K562 (cell line): ENCODE data around the gene PRKAG1. TPM values are rescaled to one million over a fixed set of nuclear protein-coding genes. Genes with fewer than 3 reads are reported as not detected.

Experiments
- BCOR ChIP-seq: fragments of 450-650 bp; IDR thresholded peaks from 2 replicates; pipeline ENCODE4 v1.6.1; 2016
- HDGF ChIP-seq: fragments of 450-650 bp; IDR thresholded peaks from 2 replicates; pipeline ENCODE4 v1.6.1; 2016
- HLTF ChIP-seq: fragments of 450-650 bp; IDR thresholded peaks from 2 replicates; pipeline ENCODE4 v1.6.1; 2016
- ID3 ChIP-seq, 2 experiments: fragments of 250-450 bp in 1 of 2; fragments of 450-650 bp in 1 of 2; sonication (Bioruptor Pico) in 1 of 2; IDR thresholded peaks; 2 replicates each; pipeline versions ENCODE4 v1.6.1 to v1.8.0; 2016 to 2021; ENCODE audit warnings: mild to moderate bottlenecking in 2 of 2, moderate library complexity in 2 of 2, missing compliant biosample characterization in 1 of 2, missing genetic modification characterization in 1 of 2
- KLF6 ChIP-seq: fragments of 250-450 bp; sonication (Bioruptor Pico); IDR thresholded peaks from 2 replicates; pipeline ENCODE4 v1.4.0; 2020; ENCODE audit warnings: mild to moderate bottlenecking, moderate library complexity, borderline replicate concordance
- NFYB ChIP-seq: IDR thresholded peaks from 2 replicates; pipeline ENCODE4 v1.6.1; 2011; ENCODE audit warnings: mild to moderate bottlenecking, moderate library complexity; ENCODE audit not compliant: insufficient read length; ENCODE audit errors: extremely low read depth
- PRPF4 ChIP-seq: fragments of 200-400 bp; formaldehyde crosslinking; IDR thresholded peaks from one replicate; pipeline ENCODE4 v1.6.1; 2017; ENCODE audit warnings: low read length, low read depth, mild to moderate bottlenecking; ENCODE audit not compliant: insufficient read depth, poor library complexity, severe bottlenecking
- RAD21 ChIP-seq, 2 experiments: fragments of 250-450 bp in 1 of 2; fragments of 450-650 bp in 1 of 2; sonication (Bioruptor Pico) in 1 of 2; formaldehyde crosslinking in 1 of 2; IDR thresholded peaks in 1 of 2; conservative IDR thresholded peaks in 1 of 2; 2 replicates each; pipeline versions ENCODE4 v1.4.0 to v1.8.0; 2020 to 2022; ENCODE audit warnings: mild to moderate bottlenecking in 2 of 2, moderate library complexity in 1 of 2
- SETDB1 ChIP-seq: IDR thresholded peaks from one replicate; pipeline ENCODE4 v1.6.1; 2012; ENCODE audit warnings: low read length, control low read depth, inconsistent platforms
- TAL1 ChIP-seq: fragments of 450-650 bp; IDR thresholded peaks from 2 replicates; pipeline ENCODE4 v1.6.1; 2016; ENCODE audit warnings: mild to moderate bottlenecking
- U2AF2 ChIP-seq: fragments of 200-400 bp; formaldehyde crosslinking; optimal IDR thresholded peaks from 2 replicates; pipeline ENCODE3; 2017; ENCODE audit warnings: low read depth, mild to moderate bottlenecking, low read length
- ZBTB34 ChIP-seq: fragments of 250-450 bp; sonication (Bioruptor Pico); IDR thresholded peaks from 2 replicates; pipeline ENCODE4 v1.8.0; 2021; ENCODE audit warnings: mild to moderate bottlenecking, moderate library complexity
- ZNF212 ChIP-seq: fragments of 450-650 bp; formaldehyde crosslinking; IDR thresholded peaks from 2 replicates; pipeline ENCODE4 v1.4.0; 2020; ENCODE audit warnings: mild to moderate bottlenecking
- ZNF3 ChIP-seq: fragments of 250-450 bp; sonication (Bioruptor Pico); IDR thresholded peaks from 2 replicates; pipeline ENCODE4 v1.5.0; 2021; ENCODE audit warnings: mild to moderate bottlenecking, moderate library complexity
- ZNF507 ChIP-seq: conservative IDR thresholded peaks from 2 replicates; pipeline ENCODE4 v1.6.1; 2017; ENCODE audit warnings: missing genetic modification characterization, missing compliant biosample characterization
- ZNF586 ChIP-seq: fragments of 450-650 bp; formaldehyde crosslinking; conservative IDR thresholded peaks from 2 replicates; pipeline ENCODE4 v1.4.0; 2020; ENCODE audit warnings: mild to moderate bottlenecking, moderate library complexity
- polyA plus RNA-seq, 8 experiments: library from polyadenylated mRNA; depleted of rRNA in 4 of 8; stranded (reverse) in 5 of 8; unstranded in 3 of 8; fragments of >200 nt; fragmentation: Nextera tagmentation in 2 of 8; fragmentation: Illumina TruSeq in 1 of 8; extraction: Ambion mirVana in 2 of 8; extraction: Trizol in 1 of 8; gene quantifications; 2 replicates each; pipeline versions ENCODE4 v1.2.1 to v1.2.3, GENCODE V29; 2011 to 2014; ENCODE audit warnings: inconsistent platforms in 1 of 8, missing spikeins in 1 of 8
- total RNA-seq, 7 experiments: library from RNA; depleted of rRNA in 6 of 7; stranded (reverse); fragments of >200 nt in 6 of 7; fragmentation: Illumina TruSeq in 2 of 7; extraction: Trizol in 2 of 7; gene quantifications; 2 replicates each; pipeline versions ENCODE4 v1.2.1 to v1.2.3, GENCODE V29; 2011 to 2021; ENCODE audit warnings: low replicate concordance in 1 of 7
- TF ChIP-seq, protein P1 (sequence below): sonication (generic); formaldehyde crosslinking; IDR thresholded peaks from 2 replicates; pipeline ENCODE4 v1.8.0; 2022; ENCODE audit warnings: mild to moderate bottlenecking, missing genetic modification reagents

Gene PRKAG1
- total and polyA plus RNA-seq, 9 of the 15 experiments (the other 6 are each of a cell fraction or from before 2014, with no cell fraction given): 51.1 to 126 (median 79.1) TPM

DNA sequence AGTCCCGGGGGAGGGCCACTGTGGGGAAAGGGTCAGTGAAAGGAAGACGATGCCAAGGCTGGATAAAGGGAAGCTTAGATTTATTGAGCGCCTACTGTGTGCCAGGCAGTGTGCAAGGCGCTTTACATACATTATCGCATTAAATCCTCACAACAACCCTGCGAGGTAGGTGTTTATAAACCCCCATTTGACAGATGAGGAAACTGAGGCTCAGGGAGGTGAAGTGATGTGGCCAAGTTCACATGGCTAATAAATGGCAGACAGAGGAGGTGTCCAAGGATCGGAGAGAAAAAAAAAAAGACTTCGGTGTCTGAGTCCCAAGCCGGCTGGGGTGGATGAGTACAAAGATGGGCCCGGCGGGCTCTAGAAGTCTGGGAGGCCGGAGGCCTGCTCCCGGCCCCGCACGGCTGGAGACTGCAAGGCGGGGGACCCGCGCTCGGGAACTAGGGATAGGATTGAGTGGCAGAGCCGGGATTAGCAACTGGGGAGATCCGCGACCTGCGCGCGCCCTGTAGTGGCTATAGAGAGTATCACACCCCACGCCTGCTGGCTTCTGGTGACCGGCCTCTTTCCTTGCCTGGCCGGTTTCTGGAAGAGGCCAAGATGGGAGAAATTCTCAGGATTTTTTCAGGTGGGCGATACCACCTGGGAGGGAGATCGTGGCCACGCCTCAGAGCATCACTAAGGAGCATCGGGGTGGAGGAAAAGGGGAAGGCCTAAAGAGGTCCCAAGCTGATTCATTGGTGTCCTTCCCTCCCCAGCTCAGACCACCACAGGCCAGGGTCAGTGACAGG is 23.3 kb downstream of the PRKAG1 start (continued):
- TF ChIP-seq, protein P1, sequence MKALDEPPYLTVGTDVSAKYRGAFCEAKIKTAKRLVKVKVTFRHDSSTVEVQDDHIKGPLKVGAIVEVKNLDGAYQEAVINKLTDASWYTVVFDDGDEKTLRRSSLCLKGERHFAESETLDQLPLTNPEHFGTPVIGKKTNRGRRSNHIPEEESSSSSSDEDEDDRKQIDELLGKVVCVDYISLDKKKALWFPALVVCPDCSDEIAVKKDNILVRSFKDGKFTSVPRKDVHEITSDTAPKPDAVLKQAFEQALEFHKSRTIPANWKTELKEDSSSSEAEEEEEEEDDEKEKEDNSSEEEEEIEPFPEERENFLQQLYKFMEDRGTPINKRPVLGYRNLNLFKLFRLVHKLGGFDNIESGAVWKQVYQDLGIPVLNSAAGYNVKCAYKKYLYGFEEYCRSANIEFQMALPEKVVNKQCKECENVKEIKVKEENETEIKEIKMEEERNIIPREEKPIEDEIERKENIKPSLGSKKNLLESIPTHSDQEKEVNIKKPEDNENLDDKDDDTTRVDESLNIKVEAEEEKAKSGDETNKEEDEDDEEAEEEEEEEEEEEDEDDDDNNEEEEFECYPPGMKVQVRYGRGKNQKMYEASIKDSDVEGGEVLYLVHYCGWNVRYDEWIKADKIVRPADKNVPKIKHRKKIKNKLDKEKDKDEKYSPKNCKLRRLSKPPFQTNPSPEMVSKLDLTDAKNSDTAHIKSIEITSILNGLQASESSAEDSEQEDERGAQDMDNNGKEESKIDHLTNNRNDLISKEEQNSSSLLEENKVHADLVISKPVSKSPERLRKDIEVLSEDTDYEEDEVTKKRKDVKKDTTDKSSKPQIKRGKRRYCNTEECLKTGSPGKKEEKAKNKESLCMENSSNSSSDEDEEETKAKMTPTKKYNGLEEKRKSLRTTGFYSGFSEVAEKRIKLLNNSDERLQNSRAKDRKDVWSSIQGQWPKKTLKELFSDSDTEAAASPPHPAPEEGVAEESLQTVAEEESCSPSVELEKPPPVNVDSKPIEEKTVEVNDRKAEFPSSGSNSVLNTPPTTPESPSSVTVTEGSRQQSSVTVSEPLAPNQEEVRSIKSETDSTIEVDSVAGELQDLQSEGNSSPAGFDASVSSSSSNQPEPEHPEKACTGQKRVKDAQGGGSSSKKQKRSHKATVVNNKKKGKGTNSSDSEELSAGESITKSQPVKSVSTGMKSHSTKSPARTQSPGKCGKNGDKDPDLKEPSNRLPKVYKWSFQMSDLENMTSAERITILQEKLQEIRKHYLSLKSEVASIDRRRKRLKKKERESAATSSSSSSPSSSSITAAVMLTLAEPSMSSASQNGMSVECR (CRISPR knock-in tag): no peak
- TF ChIP-seq TAL1: no peak
- peak; percentile 60 to 78 for TF ChIP-seq RAD21 (CRISPR knock-in tag; conservative IDR thresholded peaks at IDR 0.05 in 1 of 2, IDR thresholded peaks at IDR 0.05 in 1 of 2)
- TF ChIP-seq HDGF: no peak
- no peak for TF ChIP-seq ZNF507 (tag)
- TF ChIP-seq ZBTB34 (CRISPR knock-in tag): no peak
- no peak for TF ChIP-seq SETDB1
- no peak for TF ChIP-seq NFYB
- no peak for TF ChIP-seq ZNF586
- no peak for TF ChIP-seq HLTF
- TF ChIP-seq U2AF2: no peak
- TF ChIP-seq BCOR: peak; percentile 40; the same call in 1 of the 2 replicates
- TF ChIP-seq ID3 (CRISPR knock-in tag; IDR thresholded peaks at IDR 0.05): no peak
- no peak for TF ChIP-seq ID3 (tag; IDR thresholded peaks at IDR 0.05)
- TF ChIP-seq PRPF4: no peak
- TF ChIP-seq ZNF3: no peak
- no peak for TF ChIP-seq ZNF212 (CRISPR knock-in tag)
- TF ChIP-seq KLF6: no peak
